ENCODE measurements around the gene SMTNL2.
"Not testable (repeated sequence)": the region's sequence is repeated elsewhere in the genome, so short reads cannot be mapped to it uniquely, and the experiment has no call there.

SMTNL2 gene

GRCh38 chr17:4585638-4585994 is 1.3 kb downstream of the SMTNL2 start:
- no peak for DNase-seq (ENCODE audit: low read depth)

GRCh38 chr17:4586043-4586442 is 1.7 kb downstream of the SMTNL2 start:
- no peak for DNase-seq (ENCODE audit: low read depth)

- no peak for DNase-seq (ENCODE audit: low read depth)
Observed at GRCh38 chr17:4587195-4587594, 2.9 kb downstream of the SMTNL2 start.

- no peak for DNase-seq (ENCODE audit: low read depth)
Observed at GRCh38 chr17:4587803-4588202, 3.5 kb downstream of the SMTNL2 start.

- no peak for DNase-seq (ENCODE audit: low read depth)
Observed at GRCh38 chr17:4588391-4588790, 4.1 kb downstream of the SMTNL2 start.

GRCh38 chr17:4588898-4589625 is 4.7 kb downstream of the SMTNL2 start:
- no peak for DNase-seq (ENCODE audit: low read depth)

GRCh38 chr17:4590042-4590441 is 5.7 kb downstream of the SMTNL2 start:
- not testable (repeated sequence) for DNase-seq (ENCODE audit: low read depth)

- DNase-seq (ENCODE audit: low read depth) = no peak
Observed at GRCh38 chr17:4590981-4591453, 6.7 kb downstream of the SMTNL2 start.

GRCh38 chr17:4591529-4591928 is 7.2 kb downstream of the SMTNL2 start:
- DNase-seq (ENCODE audit: low read depth) = no peak

GRCh38 chr17:4592240-4593005 is 8.1 kb downstream of the SMTNL2 start:
- no peak for DNase-seq (ENCODE audit: low read depth)

GRCh38 chr17:4593021-4593421 is 8.7 kb downstream of the SMTNL2 start:
- DNase-seq (ENCODE audit: low read depth) = no peak

GRCh38 chr17:4594406-4594805 is 10.1 kb downstream of the SMTNL2 start:
- DNase-seq (ENCODE audit: low read depth) = no peak

GRCh38 chr17:4594931-4595684 is 10.8 kb downstream of the SMTNL2 start:
- no peak for DNase-seq (ENCODE audit: low read depth)

- DNase-seq (ENCODE audit: low read depth) = not testable (repeated sequence)
Observed at GRCh38 chr17:4595685-4596342, 11.5 kb downstream of the SMTNL2 start.

GRCh38 chr17:4596636-4597380 is 12.5 kb downstream of the SMTNL2 start:
- DNase-seq (ENCODE audit: low read depth) = no peak

GRCh38 chr17:4597975-4598374 is 13.6 kb downstream of the SMTNL2 start:
- no peak for DNase-seq (ENCODE audit: low read depth)

GRCh38 chr17:4598776-4599504 is 14.6 kb downstream of the SMTNL2 start:
- no peak for DNase-seq (ENCODE audit: low read depth)

GRCh38 chr17:4599505-4600281 is 15.4 kb downstream of the SMTNL2 start:
- DNase-seq (ENCODE audit: low read depth) = no peak

- DNase-seq (ENCODE audit: low read depth) = no peak
Observed at GRCh38 chr17:4600563-4600962, 16.2 kb downstream of the SMTNL2 start.

GRCh38 chr17:4601326-4601725 is 17.0 kb downstream of the SMTNL2 start:
- DNase-seq (ENCODE audit: low read depth) = no peak
